Keratinocyte (primary cell): ENCODE measurements around the gene COMMD7. TPM values are rescaled to one million over a fixed set of nuclear protein-coding genes. Genes with fewer than 3 reads are reported as not detected.
A peak's percentile ranks its signal among the peaks of the same experiment; 100 is the strongest.

Experiments used
- DNase-seq: peaks from one replicate; pipeline ENCODE4 v3.0.0-alpha.2; 2011; ENCODE audit warnings: low read depth, missing footprints, low spot score
- FAIRE-seq: peaks from 2 replicates; lab custom pipeline; 2011; peaks lifted over from hg19 to GRCh38; lab: Jason Lieb, UNC
- H2AFZ ChIP-seq: 2 replicates; pipeline ENCODE4 v1.6.0; 2012; ENCODE audit warnings: low read length, control low read depth, inconsistent platforms; ENCODE audit not compliant: control insufficient read depth
- H3K27ac ChIP-seq: 2 replicates; pipeline ENCODE4 v1.5.1; 2011; ENCODE audit warnings: low read length; ENCODE audit not compliant: control insufficient read depth, insufficient read depth
- H3K27me3 ChIP-seq: 3 replicates; pipeline ENCODE4 v1.6.0; 2011; ENCODE audit warnings: low read length; ENCODE audit not compliant: control insufficient read depth, insufficient read depth; ENCODE audit errors: extremely low read depth
- H3K36me3 ChIP-seq, 2 experiments: 2 replicates in 1 of 2; 3 replicates in 1 of 2; pipeline ENCODE4 v1.5.1; 2011; ENCODE audit warnings: low read length in 2 of 2, mild to moderate bottlenecking in 1 of 2; ENCODE audit not compliant: control insufficient read depth in 2 of 2, insufficient read depth in 2 of 2; ENCODE audit errors: extremely low read depth in 1 of 2
- H3K4me1 ChIP-seq: 3 replicates; pipeline ENCODE4 v1.5.1; 2011; ENCODE audit warnings: low read length; ENCODE audit not compliant: control insufficient read depth, insufficient read depth; ENCODE audit errors: extremely low read depth
- H3K4me2 ChIP-seq: 3 replicates; pipeline ENCODE4 v1.6.0; 2011; ENCODE audit warnings: low read depth, low read length; ENCODE audit not compliant: control insufficient read depth, insufficient read depth; ENCODE audit errors: extremely low read depth
- H3K4me3 ChIP-seq, 3 experiments: fragments of 200-600 bp in 1 of 3; sonication (generic) in 1 of 3; 2 replicates in 2 of 3; 3 replicates in 1 of 3; pipeline ENCODE4 v1.5.1; 2011 to 2016; ENCODE audit warnings: low read length in 3 of 3, mild to moderate bottlenecking in 3 of 3, control low read depth in 2 of 3, inconsistent platforms in 1 of 3, low read depth in 1 of 3, mixed read lengths in 1 of 3, mixed run types in 1 of 3, moderate library complexity in 1 of 3; ENCODE audit not compliant: control insufficient read depth in 2 of 3, insufficient read depth in 2 of 3; ENCODE audit errors: extremely low read depth in 1 of 3
- H3K79me2 ChIP-seq: 2 replicates; pipeline ENCODE4 v1.6.0; 2012; ENCODE audit warnings: low read length; ENCODE audit not compliant: control insufficient read depth, insufficient read depth
- H3K9ac ChIP-seq: 3 replicates; pipeline ENCODE4 v1.6.0; 2011; ENCODE audit warnings: low read length; ENCODE audit not compliant: control insufficient read depth, insufficient read depth; ENCODE audit errors: extremely low read depth
- H3K9me1 ChIP-seq: 3 replicates; pipeline ENCODE4 v1.6.0; 2011; ENCODE audit warnings: low read length; ENCODE audit not compliant: control insufficient read depth, insufficient read depth; ENCODE audit errors: extremely low read depth
- H3K9me3 ChIP-seq: 2 replicates; pipeline ENCODE4 v1.5.1; 2012; ENCODE audit warnings: low read depth, low read length; ENCODE audit not compliant: control insufficient read depth
- H4K20me1 ChIP-seq: 3 replicates; pipeline ENCODE4 v1.6.0; 2011; ENCODE audit warnings: low read length; ENCODE audit not compliant: control insufficient read depth, insufficient read depth; ENCODE audit errors: extremely low read depth
- CTCF ChIP-seq, 3 experiments: IDR thresholded peaks in 1 of 3; conservative IDR thresholded peaks in 1 of 3; optimal IDR thresholded peaks in 1 of 3; 2 replicates in 2 of 3; 3 replicates in 1 of 3; pipeline versions ENCODE3 to v1.5.1; 2011; ENCODE audit warnings: low read length in 3 of 3, mild to moderate bottlenecking in 3 of 3, moderate library complexity in 2 of 3, control low read depth in 1 of 3, inconsistent platforms in 1 of 3; ENCODE audit not compliant: insufficient read depth in 2 of 3; ENCODE audit errors: extremely low read depth in 1 of 3
- EZH2 ChIP-seq: IDR thresholded peaks from one replicate; pipeline ENCODE4 v1.6.1; 2012; ENCODE audit warnings: inconsistent platforms, mild to moderate bottlenecking, low read length, moderate library complexity
- dilution Hi-C: fragments of 300-500 bp; cut with MboI; formaldehyde crosslinking; loops from one replicate; pipeline ENCODE4 v1.7.0; 2020; ENCODE audit warnings: low sequenced_read_pairs; ENCODE audit not compliant: extremely low pct_ligation_motif_present
- polyA plus RNA-seq, 5 experiments: library from polyadenylated mRNA; depleted of rRNA in 3 of 5; stranded (reverse) in 3 of 5; stranded (forward) in 1 of 5; unstranded in 1 of 5; fragments of >200 nt; gene quantifications; 1 replicate in 1 of 5; 2 replicates in 3 of 5; 3 replicates in 1 of 5; pipeline versions ENCODE4 v1.2.1 to v1.2.3, GENCODE V29; 2011 to 2012; ENCODE audit warnings: missing spikeins in 2 of 5, low read depth in 1 of 5, low replicate concordance in 1 of 5

COMMD7 gene
- polyA plus RNA-seq, 1 donor (not counting 4 experiments of a cell fraction or from before 2014, with no cell fraction given): 39.9 TPM

GRCh38 chr20:32675223-32675975 lies 67.9 kb downstream of the COMMD7 start:
- Histone ChIP-seq H3K27ac (no peak overlapping the region), H3K4me1 (peaks cover 10% of the 10 kb centered on the region), H3K79me2 (no peaks in the 10 kb centered on the region), H3K27me3 (no peaks in the 10 kb centered on the region), H2AFZ (no peak overlapping the region), H4K20me1 (no peaks in the 10 kb centered on the region), H3K9me3 (no peaks in the 10 kb centered on the region), H3K36me3 (no peaks in the 10 kb centered on the region), H3K9me1 (no peaks in the 10 kb centered on the region), H3K4me2 (no peak overlapping the region), H3K4me3 (no peak overlapping the region), H3K9ac (no peak overlapping the region)
- dilution Hi-C loops: no loop called here
- TF ChIP-seq EZH2: no peak
- no peak for TF ChIP-seq CTCF (optimal IDR thresholded peaks at IDR 0.05 in 1 of 3, IDR thresholded peaks at IDR 0.05 in 1 of 3, conservative IDR thresholded peaks at IDR 0.05 in 1 of 3; ENCODE audit: extremely low read depth in 1 of 3, insufficient read depth in 2 of 3, low read length in 3 of 3)
- DNase-seq (no peak), FAIRE-seq (no peak)

- FAIRE-seq: no peak
Observed at GRCh38 chr20:32674362-32674789, 68.9 kb downstream of the COMMD7 start.

More at GRCh38 chr20:32674362-32674789, 68.9 kb downstream of the COMMD7 start:
- H3K27ac ChIP-seq: no peak overlapping the region
- no peak overlapping the region for H3K9ac ChIP-seq
- no peaks in the 10 kb centered on the region for H3K36me3 ChIP-seq
- no peaks in the 10 kb centered on the region for H3K9me1 ChIP-seq
- no peaks in the 10 kb centered on the region for H4K20me1 ChIP-seq
- no peak for DNase-seq
- H3K79me2 ChIP-seq: no peaks in the 10 kb centered on the region
- H3K4me1 ChIP-seq: peaks cover 7% of the 10 kb centered on the region
- no peaks in the 10 kb centered on the region for H3K27me3 ChIP-seq
- no peak overlapping the region for H2AFZ ChIP-seq
- H3K4me3 ChIP-seq: no peak overlapping the region
- H3K4me2 ChIP-seq: no peak overlapping the region
- TF ChIP-seq EZH2: no peak
- TF ChIP-seq CTCF (optimal IDR thresholded peaks at IDR 0.05 in 1 of 3, IDR thresholded peaks at IDR 0.05 in 1 of 3, conservative IDR thresholded peaks at IDR 0.05 in 1 of 3; ENCODE audit: extremely low read depth in 1 of 3, insufficient read depth in 2 of 3, low read length in 3 of 3): peak; percentile 78 to 83 (median 81)
- no peaks in the 10 kb centered on the region for H3K9me3 ChIP-seq
- dilution Hi-C loops: no loop called here
